B cell (primary cell): ENCODE results near the gene KIF4B. TPM values are rescaled to one million over a fixed set of nuclear protein-coding genes. Genes with fewer than 3 reads are reported as not detected.

Experiments used
- ATAC-seq: fragments of 200-7000 bp; cut with Tn5 transposase; one replicate; pipeline ENCODE4 v1.10.0; 2021; ENCODE audit warnings: low read depth, mild to moderate bottlenecking, moderate number of reproducible peaks, moderate library complexity
- CTCF ChIA-PET: fragments of 350-600 bp; sonication (Branson Sonifier 250); formaldehyde crosslinking; loops from one replicate; lab custom pipeline; 2021; ENCODE audit warnings: antibody characterized with exemption, inconsistent platforms; lab: Charles Lee
- POLR2A ChIA-PET: fragments of 350-600 bp; sonication (Branson Sonifier 250); formaldehyde crosslinking; loops from one replicate; lab custom pipeline; 2021; ENCODE audit warnings: antibody characterized with exemption; lab: Charles Lee
- DNase-seq: peaks from one replicate; pipeline ENCODE4 v3.0.0; 2013
- H2AFZ ChIP-seq: 2 replicates; pipeline ENCODE4 v1.6.1; 2012; ENCODE audit warnings: mild to moderate bottlenecking, low read depth, low read length; ENCODE audit not compliant: insufficient read depth, poor library complexity, severe bottlenecking
- H3K27ac ChIP-seq, 2 donors: 1 replicate in 1 of 2; 2 replicates in 1 of 2; pipeline ENCODE4 v1.5.1; 2012 to 2013; ENCODE audit warnings: low read length in 2 of 2, mild to moderate bottlenecking in 2 of 2, moderate library complexity in 1 of 2
- H3K27me3 ChIP-seq, 4 experiments: fragments of 200-600 bp in 1 of 4; sonication (generic) in 1 of 4; replicated peaks in 1 of 4; 1 replicate in 2 of 4; 2 replicates in 2 of 4; pipeline versions ENCODE4 v1.6.1 to v1.7.0; 2013 to 2016; ENCODE audit warnings: low read length in 3 of 4, mild to moderate bottlenecking in 2 of 4, mixed read lengths in 1 of 4, moderate library complexity in 1 of 4; ENCODE audit not compliant: insufficient read depth in 4 of 4, control insufficient read depth in 3 of 4; ENCODE audit errors: control extremely low read depth in 1 of 4
- H3K36me3 ChIP-seq, 2 experiments: replicated peaks in 1 of 2; 1 replicate in 1 of 2; 2 replicates in 1 of 2; pipeline versions ENCODE4 v1.6.1 to v1.7.1; 2013; ENCODE audit warnings: low read length in 1 of 2; ENCODE audit not compliant: insufficient read depth in 2 of 2, control insufficient read depth in 1 of 2; ENCODE audit errors: control extremely low read depth in 1 of 2, extremely low read depth in 1 of 2
- H3K4me1 ChIP-seq, 2 donors: fragments of 200-600 bp in 1 of 2; sonication (generic) in 1 of 2; 1 replicate in 1 of 2; 2 replicates in 1 of 2; pipeline versions ENCODE4 v1.5.1 to v1.6.1; 2013 to 2017; ENCODE audit warnings: low read length in 2 of 2; ENCODE audit not compliant: control insufficient read depth in 2 of 2, insufficient read depth in 2 of 2
- H3K4me2 ChIP-seq: replicated peaks from 2 replicates; pipeline ENCODE3; 2012; ENCODE audit warnings: mild to moderate bottlenecking, low read depth, low read length; ENCODE audit not compliant: poor library complexity, severe bottlenecking
- H3K4me3 ChIP-seq, 5 experiments: fragments of 200-600 bp in 1 of 5; sonication (generic) in 1 of 5; 1 replicate in 3 of 5; 2 replicates in 2 of 5; pipeline versions ENCODE4 v1.5.1 to v1.7.0; 2011 to 2016; ENCODE audit warnings: low read length in 4 of 5, mild to moderate bottlenecking in 4 of 5, low read depth in 2 of 5, control low read depth in 1 of 5, moderate library complexity in 1 of 5; ENCODE audit not compliant: insufficient read depth in 1 of 5; ENCODE audit errors: control extremely low read depth in 1 of 5, extremely low read depth in 1 of 5
- H3K79me2 ChIP-seq: fragments of 200-600 bp; sonication (generic); one replicate; pipeline ENCODE4 v1.6.0; 2016; ENCODE audit warnings: low read length; ENCODE audit not compliant: control insufficient read depth, insufficient read depth
- H3K9ac ChIP-seq: fragments of 200-600 bp; sonication (generic); 2 replicates; pipeline ENCODE4 v1.6.1; 2017; ENCODE audit warnings: mild to moderate bottlenecking, low read length, moderate library complexity
- H3K9me3 ChIP-seq, 3 donors: one replicate each; pipeline versions ENCODE4 v1.6.1 to v1.7.1; 2013; ENCODE audit warnings: low read length in 2 of 3; ENCODE audit not compliant: control insufficient read depth in 2 of 3, insufficient read depth in 1 of 3; ENCODE audit errors: control extremely low read depth in 1 of 3
- H4K20me1 ChIP-seq: 2 replicates; pipeline ENCODE4 v1.6.0; 2012; ENCODE audit warnings: mild to moderate bottlenecking, low read length; ENCODE audit not compliant: insufficient read depth, control insufficient read depth, poor library complexity, severe bottlenecking
- H3K27ac Mint-ChIP-seq: one replicate; pipeline ENCODE4 v1.8.0; 2021; ENCODE audit warnings: mixed read lengths
- H3K27me3 Mint-ChIP-seq: one replicate; pipeline ENCODE4 v1.8.0; 2021; ENCODE audit warnings: mixed read lengths
- H3K4me1 Mint-ChIP-seq: one replicate; pipeline ENCODE4 v1.8.0; 2021; ENCODE audit warnings: mixed read lengths
- H3K4me3 Mint-ChIP-seq: one replicate; pipeline ENCODE4 v1.8.0; 2021; ENCODE audit warnings: mixed read lengths
- H3K9me3 Mint-ChIP-seq: one replicate; pipeline ENCODE4 v1.8.0; 2022; ENCODE audit warnings: mixed read lengths; ENCODE audit not compliant: insufficient read depth
- EZH2 ChIP-seq: IDR thresholded peaks from 2 replicates; pipeline ENCODE4 v1.6.1; 2012; ENCODE audit warnings: borderline replicate concordance, low read depth, mild to moderate bottlenecking, moderate library complexity, low read length; ENCODE audit not compliant: insufficient read depth, poor library complexity, severe bottlenecking
- WGBS: methylation state at CpG from one replicate; pipeline ENCODE4 v1.1.5; 2013; ENCODE audit warnings: missing lambda C conversion rate; ENCODE audit not compliant: insufficient coverage; 5-methylcytosine and 5-hydroxymethylcytosine counted together
- intact Hi-C: fragments of 100-400 bp; cut with micrococcal nuclease; formaldehyde crosslinking; loops from one replicate; pipeline ENCODE4 v1.10.0; 2022
- polyA plus RNA-seq: library from polyadenylated mRNA; depleted of rRNA; stranded (reverse); fragments of >200 nt; gene quantifications from 2 replicates; pipeline ENCODE4 v1.2.3, GENCODE V29; 2012
- total RNA-seq, 2 donors: library from RNA; stranded (reverse); fragments of 120-200 nt in 1 of 2; gene quantifications; 1 replicate in 1 of 2; 2 replicates in 1 of 2; pipeline versions ENCODE4 v1.2.3 to v1.2.4, GENCODE V29; 2013 to 2022
- TF ChIP-seq, protein P1 (sequence below): fragments of 200-600 bp; IDR thresholded peaks from one replicate; pipeline ENCODE4 v1.8.0; 2022; ENCODE audit warnings: antibody characterized with exemption, mild to moderate bottlenecking

The KIF4B gene
- total and polyA plus RNA-seq, 2 donors (not counting 1 experiment from before 2014, with no cell fraction given), result not detected

DNA sequence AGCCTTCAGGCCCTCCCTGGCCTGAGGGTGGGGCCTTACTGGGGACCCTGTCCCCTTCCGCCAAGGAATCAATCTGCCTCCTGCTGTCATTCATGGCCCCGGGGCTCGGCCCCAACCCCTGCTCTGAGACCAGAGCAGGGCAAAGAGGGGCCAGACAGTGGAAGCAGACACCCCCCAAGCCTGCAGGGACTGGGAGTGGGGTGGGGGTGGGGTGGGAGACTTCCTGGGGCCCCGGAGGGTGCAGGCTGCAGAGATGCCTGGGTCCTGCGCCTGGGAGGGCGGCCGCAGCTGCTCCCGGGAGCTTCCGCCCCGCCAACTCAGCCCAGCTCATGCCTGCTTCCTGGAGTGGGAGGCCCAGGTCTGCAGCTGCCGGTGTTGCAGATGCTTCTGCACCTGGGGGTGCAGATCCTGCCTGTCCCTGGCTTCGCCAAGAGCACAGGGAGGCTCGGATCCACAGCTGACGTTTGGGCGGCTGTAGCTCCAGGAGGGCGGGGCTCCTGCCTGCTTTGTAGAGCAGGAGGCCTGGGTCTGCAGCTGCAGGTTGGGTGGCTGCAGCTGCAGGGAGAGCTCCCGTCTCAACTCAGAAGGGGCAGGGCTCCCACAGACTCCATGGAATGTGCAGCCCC is 6.2 kb downstream of the KIF4B start:
- ChIA-PET CTCF (no interaction called here), POLR2A (no interaction called here)
- TF ChIP-seq EZH2, result no peak
- TF ChIP-seq, protein P1, sequence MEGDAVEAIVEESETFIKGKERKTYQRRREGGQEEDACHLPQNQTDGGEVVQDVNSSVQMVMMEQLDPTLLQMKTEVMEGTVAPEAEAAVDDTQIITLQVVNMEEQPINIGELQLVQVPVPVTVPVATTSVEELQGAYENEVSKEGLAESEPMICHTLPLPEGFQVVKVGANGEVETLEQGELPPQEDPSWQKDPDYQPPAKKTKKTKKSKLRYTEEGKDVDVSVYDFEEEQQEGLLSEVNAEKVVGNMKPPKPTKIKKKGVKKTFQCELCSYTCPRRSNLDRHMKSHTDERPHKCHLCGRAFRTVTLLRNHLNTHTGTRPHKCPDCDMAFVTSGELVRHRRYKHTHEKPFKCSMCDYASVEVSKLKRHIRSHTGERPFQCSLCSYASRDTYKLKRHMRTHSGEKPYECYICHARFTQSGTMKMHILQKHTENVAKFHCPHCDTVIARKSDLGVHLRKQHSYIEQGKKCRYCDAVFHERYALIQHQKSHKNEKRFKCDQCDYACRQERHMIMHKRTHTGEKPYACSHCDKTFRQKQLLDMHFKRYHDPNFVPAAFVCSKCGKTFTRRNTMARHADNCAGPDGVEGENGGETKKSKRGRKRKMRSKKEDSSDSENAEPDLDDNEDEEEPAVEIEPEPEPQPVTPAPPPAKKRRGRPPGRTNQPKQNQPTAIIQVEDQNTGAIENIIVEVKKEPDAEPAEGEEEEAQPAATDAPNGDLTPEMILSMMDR, result no peak
- Mint-ChIP-seq H3K4me1 (no peaks in the 10 kb centered on the region), H3K9me3 (no peaks in the 10 kb centered on the region), H3K27me3 (peaks cover 13% of the 10 kb centered on the region), H3K4me3 (no peak overlapping the region), H3K27ac (no peak overlapping the region)
- no peak overlapping the region for H2AFZ ChIP-seq
- intact Hi-C loops, result no loop called here
- WGBS, result 81% methylated on average over 15 of the region's 17 CpGs
- no peaks in the 10 kb centered on the region for H3K36me3 ChIP-seq
- no peak overlapping the region for H3K27ac ChIP-seq
- no peak overlapping the region for H3K4me2 ChIP-seq
- no peak overlapping the region for H3K4me3 ChIP-seq
- ATAC-seq (no peak), DNase-seq (no peak)
- no peak overlapping the region for H3K9ac ChIP-seq
- H3K27me3 ChIP-seq, result no peaks in the 10 kb centered on the region
- no peaks in the 10 kb centered on the region for H4K20me1 ChIP-seq
- no peaks in the 10 kb centered on the region for H3K79me2 ChIP-seq
- no peaks in the 10 kb centered on the region for H3K4me1 ChIP-seq
- no peaks in the 10 kb centered on the region for H3K9me3 ChIP-seq

DNA sequence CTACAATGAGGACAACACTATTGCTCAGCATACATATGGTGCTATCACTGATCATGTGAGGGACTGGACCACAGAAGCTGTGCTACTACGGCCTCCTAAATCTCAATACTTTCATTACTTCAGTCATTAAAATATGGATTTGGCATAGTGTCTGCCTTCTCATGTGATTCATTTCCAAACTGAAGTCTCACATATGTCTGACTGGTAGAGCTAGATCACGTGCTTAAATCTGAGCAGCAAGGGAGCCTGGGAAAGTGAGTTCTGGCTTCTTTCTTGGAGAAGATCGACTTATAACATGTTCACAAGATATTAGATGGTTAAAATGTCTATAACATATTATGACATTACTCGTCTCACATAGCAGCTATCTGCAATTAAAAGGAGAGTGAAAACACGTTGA is 8.3 kb downstream of the KIF4B start:
- no CpG with 5 or more reads among the region's 5 CpGs for WGBS
- peaks cover 23% of the 10 kb centered on the region for H3K27me3 Mint-ChIP-seq
- CTCF ChIA-PET, result no interaction called here
- Histone ChIP-seq H2AFZ (no peak overlapping the region), H3K27ac (no peak overlapping the region), H3K27me3 (no peaks in the 10 kb centered on the region), H3K36me3 (no peaks in the 10 kb centered on the region), H3K4me2 (no peak overlapping the region), H3K4me1 (no peaks in the 10 kb centered on the region), H3K79me2 (no peaks in the 10 kb centered on the region), H3K9me3 (peaks cover 0 to 4% (median 0%) of the 10 kb centered on the region in 3 donors), H3K9ac (no peak overlapping the region), H4K20me1 (no peaks in the 10 kb centered on the region), H3K4me3 (no peak overlapping the region)
- H3K4me1 Mint-ChIP-seq, result no peaks in the 10 kb centered on the region
- no peaks in the 10 kb centered on the region for H3K9me3 Mint-ChIP-seq
- POLR2A ChIA-PET, result no interaction called here
- DNase-seq (no peak), ATAC-seq (no peak)
- no peak overlapping the region for H3K4me3 Mint-ChIP-seq
- intact Hi-C loops, result no loop called here
- no peak overlapping the region for H3K27ac Mint-ChIP-seq
- TF ChIP-seq, protein P1, result no peak
- TF ChIP-seq EZH2, result no peak
